Activated CD4-positive, alpha-beta memory T cell treated with anti-CD3 and anti-CD28 coated beads, Interleukin-2, amount 10 ng/mL, durations not matched to agents 7 days and 5 days (primary cell): ENCODE data around the gene HSPA8. TPM values are rescaled to one million over a fixed set of nuclear protein-coding genes. Genes with fewer than 3 reads are reported as not detected.

Source experiments
- CTCF ChIA-PET: fragments of 350-600 bp; sonication (Branson Sonifier 250); formaldehyde crosslinking; loops from one replicate; lab custom pipeline; 2021; ENCODE audit warnings: antibody characterized with exemption, inconsistent platforms; lab: Charles Lee
- POLR2A ChIA-PET: fragments of 350-600 bp; sonication (Branson Sonifier 250); formaldehyde crosslinking; loops from one replicate; lab custom pipeline; 2021; ENCODE audit warnings: antibody characterized with exemption; lab: Charles Lee
- DNase-seq: peaks from one replicate; pipeline ENCODE4 v3.0.0-alpha.2; 2020
- H3K27ac Mint-ChIP-seq: one replicate; pipeline ENCODE4 v1.8.0; 2021; ENCODE audit warnings: mild to moderate bottlenecking, mixed read lengths
- H3K27me3 Mint-ChIP-seq: one replicate; pipeline ENCODE4 v1.8.0; 2021; ENCODE audit warnings: mixed read lengths
- H3K36me3 Mint-ChIP-seq: one replicate; pipeline ENCODE4 v1.8.0; 2021; ENCODE audit warnings: low read depth, mixed read lengths
- H3K4me1 Mint-ChIP-seq: one replicate; pipeline ENCODE4 v1.8.0; 2021; ENCODE audit warnings: mixed read lengths
- H3K4me3 Mint-ChIP-seq: one replicate; pipeline ENCODE4 v1.8.0; 2021; ENCODE audit warnings: mild to moderate bottlenecking, mixed read lengths
- H3K9me3 Mint-ChIP-seq: one replicate; pipeline ENCODE4 v1.8.0; 2021; ENCODE audit warnings: mixed read lengths
- total RNA-seq, 2 experiments: library from RNA; stranded (reverse); gene quantifications; one replicate each; pipeline ENCODE4 v1.2.3, GENCODE V29; 2021

Gene HSPA8
- total RNA-seq, 2 experiments from 2014 or later = 1,570 to 1,577 TPM

DNA sequence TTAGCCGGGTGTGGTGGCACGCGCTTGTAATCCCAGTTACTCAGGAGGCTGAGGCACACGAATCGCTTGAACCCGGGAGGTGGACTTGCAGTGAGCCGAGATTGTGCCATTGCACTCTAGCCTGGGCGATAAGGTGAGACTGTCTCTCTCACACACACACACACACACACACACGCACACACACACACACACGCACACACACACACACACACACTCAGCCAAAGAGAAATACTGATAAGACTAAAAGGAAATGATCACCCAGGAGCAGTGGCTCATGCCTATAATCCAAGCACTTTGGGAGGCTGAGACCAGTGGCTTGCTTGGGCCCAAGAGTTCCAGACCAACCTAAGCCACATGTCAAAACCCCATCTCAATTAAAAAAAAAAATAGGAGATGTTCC, 20.8 kb downstream of the HSPA8 start:
- Mint-ChIP-seq H3K27ac (no peak overlapping the region), H3K9me3 (no peaks in the 10 kb centered on the region), H3K4me1 (no peaks in the 10 kb centered on the region), H3K4me3 (no peak overlapping the region), H3K27me3 (peaks cover 3% of the 10 kb centered on the region), H3K36me3 (no peaks in the 10 kb centered on the region)
- ChIA-PET CTCF (no interaction called here), POLR2A (no interaction called here)
- DNase-seq = no peak

DNA sequence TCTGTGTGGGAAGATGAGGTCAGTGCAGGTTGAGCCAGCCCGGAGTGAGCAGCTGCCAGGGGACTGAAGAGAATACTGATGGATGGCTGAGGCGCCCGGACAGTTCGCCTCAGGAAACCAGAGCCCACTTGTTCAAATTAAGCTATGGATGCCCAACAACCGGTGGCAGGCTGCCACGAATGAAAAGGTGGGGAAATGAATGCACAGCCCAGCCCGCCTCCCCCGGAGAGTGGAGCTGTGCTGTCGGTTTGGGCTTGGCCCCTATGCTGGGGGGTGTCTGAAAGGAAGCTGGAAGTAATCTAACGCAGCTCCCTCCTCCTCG, 21.9 kb downstream of the HSPA8 start:
- no peak overlapping the region for H3K4me3 Mint-ChIP-seq
- no peaks in the 10 kb centered on the region for H3K36me3 Mint-ChIP-seq
- H3K4me1 Mint-ChIP-seq = no peaks in the 10 kb centered on the region
- CTCF ChIA-PET = interaction anchor here (1.3 kb wide), 1 partner anchor 14 kb away, joined by 7 read pairs; no protein-coding TSS in a partner anchor
- DNase-seq = no peak
- POLR2A ChIA-PET = no interaction called here
- H3K27ac Mint-ChIP-seq = no peak overlapping the region
- peaks cover 5% of the 10 kb centered on the region for H3K27me3 Mint-ChIP-seq
- H3K9me3 Mint-ChIP-seq = no peaks in the 10 kb centered on the region

DNA sequence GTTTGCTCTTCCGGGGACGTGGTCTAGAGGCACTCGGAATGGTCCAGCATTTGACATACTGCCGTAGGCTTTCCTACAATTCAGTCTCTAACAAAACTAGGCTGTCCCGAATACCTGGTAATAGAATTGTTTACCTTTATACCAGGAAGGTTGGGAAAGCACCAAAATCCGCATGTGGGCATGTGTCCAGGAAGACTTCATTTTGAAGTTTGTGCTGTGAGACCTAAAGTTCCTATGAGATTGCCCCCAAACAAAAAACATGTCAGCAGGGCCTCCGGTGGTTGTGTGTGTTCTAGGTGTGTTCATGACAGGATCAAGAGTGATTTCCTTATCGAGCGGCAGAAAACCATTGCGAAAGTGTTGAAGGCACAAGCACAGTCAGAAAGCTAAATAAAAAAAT, 26.1 kb downstream of the HSPA8 start:
- Mint-ChIP-seq H3K4me1 (no peaks in the 10 kb centered on the region), H3K27me3 (peaks cover 5% of the 10 kb centered on the region), H3K9me3 (no peaks in the 10 kb centered on the region), H3K27ac (no peak overlapping the region), H3K4me3 (no peak overlapping the region), H3K36me3 (no peaks in the 10 kb centered on the region)
- POLR2A ChIA-PET = no interaction called here
- CTCF ChIA-PET = interaction anchor here (0.6 to 3.1 kb wide), 3 partner anchors 15 to 211 kb away, joined by 4 to 10 read pairs (median 5); no protein-coding TSS in a partner anchor
- no peak for DNase-seq

DNA sequence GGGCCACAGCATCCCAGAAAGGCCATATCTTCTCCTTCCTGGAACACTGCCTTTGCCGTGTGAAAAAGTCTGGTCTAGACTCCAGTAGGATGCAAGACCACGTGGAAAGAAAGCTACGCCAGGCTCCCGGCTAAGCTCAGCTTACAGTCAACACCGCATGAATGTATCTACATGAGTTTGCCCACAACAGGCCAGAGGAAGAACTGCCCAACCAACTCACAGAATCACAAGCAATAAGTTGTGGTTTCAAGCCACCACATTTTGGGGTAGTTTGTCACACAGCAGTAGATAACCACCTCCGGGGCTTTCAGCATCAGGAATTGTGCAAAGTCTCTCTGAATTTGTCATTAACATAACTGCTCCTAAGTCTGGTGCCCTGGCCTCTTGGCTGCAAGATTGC, 27.3 kb downstream of the HSPA8 start:
- no peak for DNase-seq
- Mint-ChIP-seq H3K27me3 (peaks cover 2% of the 10 kb centered on the region), H3K27ac (no peak overlapping the region), H3K36me3 (no peaks in the 10 kb centered on the region), H3K4me1 (no peaks in the 10 kb centered on the region), H3K4me3 (no peak overlapping the region), H3K9me3 (no peaks in the 10 kb centered on the region)
- ChIA-PET CTCF (interaction anchor here (1.7 to 3.1 kb wide), 6 partner anchors 10 to 212 kb away, joined by 5 to 17 read pairs (median 10); no protein-coding TSS in a partner anchor), POLR2A (no interaction called here)

DNA sequence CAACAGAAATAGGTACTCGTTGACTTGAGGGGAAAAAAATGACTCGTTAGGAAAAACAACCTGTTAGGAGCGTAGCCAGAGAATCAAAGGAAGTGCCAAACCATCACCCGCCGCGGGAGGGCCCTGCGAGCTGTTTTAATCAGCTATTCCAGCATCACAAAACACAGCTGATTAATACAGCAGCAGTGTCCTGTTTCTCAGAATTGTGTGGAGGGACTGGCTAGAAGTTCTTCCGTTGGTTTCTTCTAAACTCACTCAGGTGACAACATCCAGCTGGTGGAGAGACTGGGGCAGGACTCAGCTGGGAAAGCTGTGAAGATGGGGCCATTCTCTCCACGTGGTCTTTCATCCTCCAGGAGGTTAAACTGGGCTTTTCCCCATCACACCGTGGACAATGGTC, 28.0 kb downstream of the HSPA8 start:
- peaks cover 2% of the 10 kb centered on the region for H3K27me3 Mint-ChIP-seq
- no peaks in the 10 kb centered on the region for H3K4me1 Mint-ChIP-seq
- H3K9me3 Mint-ChIP-seq = no peaks in the 10 kb centered on the region
- no peak overlapping the region for H3K27ac Mint-ChIP-seq
- H3K36me3 Mint-ChIP-seq = no peaks in the 10 kb centered on the region
- CTCF ChIA-PET = interaction anchor here (1.7 to 3.1 kb wide), 6 partner anchors 10 to 213 kb away, joined by 7 to 17 read pairs (median 12); no protein-coding TSS in a partner anchor
- H3K4me3 Mint-ChIP-seq = no peak overlapping the region
- no peak for DNase-seq
- POLR2A ChIA-PET = interaction anchor here (0.9 kb wide), 1 partner anchor 20 kb away, joined by 5 read pairs; no protein-coding TSS in a partner anchor

DNA sequence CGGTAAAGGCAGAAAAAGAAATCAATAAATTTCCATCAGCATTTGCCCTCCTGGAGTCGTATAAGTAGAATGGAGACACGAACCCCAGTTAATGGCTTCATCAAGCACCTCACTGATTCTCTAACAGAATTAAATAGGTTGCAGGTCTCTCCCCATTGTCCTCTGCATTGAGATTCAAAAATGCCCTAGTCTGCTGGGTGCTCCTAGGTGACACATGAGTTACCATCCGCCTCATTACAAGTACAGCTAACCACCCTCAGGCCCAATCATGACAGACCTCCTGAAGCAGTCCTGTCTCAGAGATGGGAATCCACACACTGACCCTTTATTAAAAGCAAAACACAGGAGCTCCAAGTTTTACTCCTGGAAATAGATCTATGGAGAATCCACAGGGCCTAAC, 31.4 kb downstream of the HSPA8 start:
- H3K27me3 Mint-ChIP-seq = peaks cover 2% of the 10 kb centered on the region
- CTCF ChIA-PET = interaction anchor here (1.5 to 1.9 kb wide), 3 partner anchors 10 to 164 kb away, joined by 5 to 9 read pairs (median 6); no protein-coding TSS in a partner anchor
- H3K4me1 Mint-ChIP-seq = no peaks in the 10 kb centered on the region
- H3K36me3 Mint-ChIP-seq = no peaks in the 10 kb centered on the region
- no peaks in the 10 kb centered on the region for H3K9me3 Mint-ChIP-seq
- POLR2A ChIA-PET = no interaction called here
- no peak overlapping the region for H3K4me3 Mint-ChIP-seq
- DNase-seq = no peak
- H3K27ac Mint-ChIP-seq = no peak overlapping the region

DNA sequence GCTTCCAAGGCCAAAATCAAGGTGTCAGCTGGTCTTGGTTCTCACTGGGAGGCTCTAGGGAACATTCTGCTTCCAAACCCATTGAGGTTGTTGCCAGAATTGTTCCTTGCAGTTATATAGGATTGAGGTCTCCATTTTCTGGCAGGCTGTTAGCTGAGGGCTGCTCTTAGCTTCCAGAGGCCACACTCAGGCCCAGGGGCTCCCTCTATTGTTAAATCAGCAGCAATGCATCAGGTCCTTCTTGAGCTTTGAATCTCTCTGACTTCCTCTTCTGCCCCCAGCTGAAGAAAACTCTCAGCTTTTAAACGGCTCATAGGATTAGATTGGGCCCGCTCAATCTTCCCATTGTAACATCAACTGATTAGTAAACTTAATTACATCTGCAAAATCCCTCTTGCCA, 41.0 kb downstream of the HSPA8 start:
- Mint-ChIP-seq H3K36me3 (no peaks in the 10 kb centered on the region), H3K9me3 (no peaks in the 10 kb centered on the region), H3K4me1 (peaks cover 6% of the 10 kb centered on the region), H3K4me3 (no peak overlapping the region), H3K27ac (no peak overlapping the region), H3K27me3 (peaks cover 18% of the 10 kb centered on the region)
- CTCF ChIA-PET = interaction anchor here (0.6 to 7.3 kb wide), 34 partner anchors 8 to 442 kb away, joined by 3 to 106 read pairs (median 4); no protein-coding TSS in a partner anchor
- peak; percentile 38 for DNase-seq
- POLR2A ChIA-PET = no interaction called here

DNA sequence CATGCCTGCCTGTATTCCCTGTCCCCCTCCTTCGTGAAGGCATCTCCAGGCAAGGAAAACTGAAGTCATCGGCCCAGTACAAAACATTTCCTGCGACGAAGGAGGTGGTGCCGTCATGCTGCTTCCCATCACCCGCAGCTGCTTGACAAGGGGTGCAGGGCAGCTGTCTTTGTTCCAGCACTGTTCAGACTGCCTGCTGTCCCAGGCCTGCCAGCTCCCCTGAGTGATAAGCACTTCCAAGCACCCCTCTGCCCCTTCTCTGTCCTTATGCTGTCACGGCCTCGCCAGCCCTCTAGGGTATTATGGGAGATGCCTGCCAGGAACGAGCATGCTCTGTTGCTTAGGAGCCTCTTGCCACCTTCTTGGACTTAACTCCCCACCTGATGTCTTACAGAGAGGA, 43.2 kb downstream of the HSPA8 start:
- no peak for DNase-seq
- H3K27me3 Mint-ChIP-seq = peaks cover 22% of the 10 kb centered on the region
- H3K4me3 Mint-ChIP-seq = no peak overlapping the region
- H3K36me3 Mint-ChIP-seq = no peaks in the 10 kb centered on the region
- POLR2A ChIA-PET = no interaction called here
- CTCF ChIA-PET = interaction anchor here (2.0 kb wide), 1 partner anchor 11 kb away, joined by 5 read pairs; no protein-coding TSS in a partner anchor
- H3K9me3 Mint-ChIP-seq = no peaks in the 10 kb centered on the region
- H3K4me1 Mint-ChIP-seq = peaks cover 6% of the 10 kb centered on the region
- H3K27ac Mint-ChIP-seq = no peak overlapping the region

DNA sequence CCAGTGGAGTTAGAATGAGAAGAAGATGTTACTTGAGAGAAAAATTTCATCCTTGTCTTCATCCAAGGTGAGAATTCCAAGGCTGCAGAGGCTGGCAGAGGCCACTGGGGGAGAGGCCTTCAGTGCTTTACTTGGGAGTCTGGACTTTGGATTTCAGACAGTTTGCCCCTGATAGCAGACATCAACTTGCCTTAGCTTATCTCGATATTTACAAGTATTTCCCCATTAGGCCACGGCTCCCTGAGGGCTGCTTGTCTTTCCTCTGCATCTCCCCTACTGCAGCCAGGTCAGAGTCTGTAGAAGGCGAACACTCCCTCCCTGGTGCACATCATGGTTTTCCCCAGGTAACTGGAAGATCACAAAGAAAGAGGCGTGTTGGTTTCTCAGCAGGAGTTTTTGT, 50.4 kb downstream of the HSPA8 start:
- no peak overlapping the region for H3K27ac Mint-ChIP-seq

More for the DNA sequence above, 50.4 kb downstream of the HSPA8 start:
- no peak overlapping the region for H3K4me3 Mint-ChIP-seq
- H3K27me3 Mint-ChIP-seq = peaks cover 17% of the 10 kb centered on the region
- CTCF ChIA-PET = interaction anchor here (0.9 to 1.3 kb wide), 3 partner anchors 9 to 43 kb away, joined by 3 to 8 read pairs (median 5); no protein-coding TSS in a partner anchor
- no peaks in the 10 kb centered on the region for H3K9me3 Mint-ChIP-seq
- POLR2A ChIA-PET = no interaction called here
- DNase-seq = no peak
- no peaks in the 10 kb centered on the region for H3K36me3 Mint-ChIP-seq
- H3K4me1 Mint-ChIP-seq = no peaks in the 10 kb centered on the region

Other genes starting within 250 kb of the HSPA8 start
- gene CRTAM, start 223.6 kb downstream of the HSPA8 start, total RNA-seq = under 1 TPM in 1 of 2 experiments, not detected in 1; 0.15 TPM
- 1 to 10 TPM; 1.7 to 2.1 TPM for gene JHY, start 179.4 kb downstream of the HSPA8 start, total RNA-seq
- gene BSX, start 80.3 kb downstream of the HSPA8 start, total RNA-seq = not detected
- under 1 TPM; 0.75 to 0.81 TPM for gene CLMP, start 133.1 kb upstream of the HSPA8 start, total RNA-seq